MCF 10A (cell line): Measurements from ENCODE around the gene ST14. TPM values are rescaled to one million over a fixed set of nuclear protein-coding genes. Genes with fewer than 3 reads are reported as not detected.
"Not testable (repeated sequence)": the region's sequence is repeated elsewhere in the genome, so short reads cannot be mapped to it uniquely, and the experiment has no call there.

Experiments
- BruUV-seq: library from RNA; stranded (reverse); fragments of 400-500 nt; replicated peaks from 2 replicates; lab custom pipeline; 2021; lab: Mats Ljungman, UMichigan
- CTCF ChIA-PET: fragments of 300-600 bp; sonication (Branson Sonifier 250); formaldehyde crosslinking; extraction: SDS; loops from one replicate; lab custom pipeline; 2021; ENCODE audit warnings: antibody characterized with exemption, inconsistent platforms; lab: Yijun Ruan, JAX
- POLR2A ChIA-PET: fragments of 300-600, 350-650 bp; sonication (Branson Sonifier 250); formaldehyde crosslinking; extraction: SDS; loops from one replicate; lab custom pipeline; 2020; ENCODE audit warnings: antibody characterized with exemption, inconsistent platforms; lab: Yijun Ruan, JAX
- DNase-seq: peaks from one replicate; pipeline ENCODE4 v3.0.0-alpha.2; 2018; ENCODE audit not compliant: unreplicated experiment
- H3K27ac Mint-ChIP-seq: one replicate; pipeline ENCODE4 v1.8.0; 2022; ENCODE audit warnings: mild to moderate bottlenecking, low read depth, mixed read lengths; ENCODE audit not compliant: unreplicated experiment
- H3K27me3 Mint-ChIP-seq: one replicate; pipeline ENCODE4 v1.8.0; 2022; ENCODE audit warnings: mixed read lengths; ENCODE audit not compliant: insufficient read depth, unreplicated experiment
- H3K36me3 Mint-ChIP-seq: one replicate; pipeline ENCODE4 v1.8.0; 2022; ENCODE audit warnings: mild to moderate bottlenecking, moderate library complexity, mixed read lengths; ENCODE audit not compliant: insufficient read depth, unreplicated experiment
- H3K4me1 Mint-ChIP-seq: one replicate; pipeline ENCODE4 v1.8.0; 2022; ENCODE audit warnings: mixed read lengths; ENCODE audit not compliant: insufficient read depth, unreplicated experiment
- H3K4me3 Mint-ChIP-seq: one replicate; pipeline ENCODE4 v1.8.0; 2022; ENCODE audit warnings: mild to moderate bottlenecking, moderate library complexity, mixed read lengths; ENCODE audit not compliant: unreplicated experiment
- H3K9me3 Mint-ChIP-seq: one replicate; pipeline ENCODE4 v1.8.0; 2022; ENCODE audit warnings: mixed read lengths; ENCODE audit not compliant: unreplicated experiment
- intact Hi-C: fragments of 100-400 bp; cut with micrococcal nuclease; formaldehyde crosslinking; loops from 2 replicates; pipeline ENCODE4 v1.14.1; 2022
- total RNA-seq: library from RNA; stranded (reverse); gene quantifications from 2 replicates; pipeline ENCODE4 v1.2.3, GENCODE V29; 2022
- TF ChIP-seq, protein P1 (sequence below): fragments of 200-600 bp; IDR thresholded peaks from one replicate; pipeline ENCODE4 v1.8.0; 2022; ENCODE audit warnings: antibody characterized with exemption, mild to moderate bottlenecking; ENCODE audit not compliant: unreplicated experiment

The ST14 gene
- total RNA-seq, 1 experiment from 2014 or later = 27.2 TPM

DNA sequence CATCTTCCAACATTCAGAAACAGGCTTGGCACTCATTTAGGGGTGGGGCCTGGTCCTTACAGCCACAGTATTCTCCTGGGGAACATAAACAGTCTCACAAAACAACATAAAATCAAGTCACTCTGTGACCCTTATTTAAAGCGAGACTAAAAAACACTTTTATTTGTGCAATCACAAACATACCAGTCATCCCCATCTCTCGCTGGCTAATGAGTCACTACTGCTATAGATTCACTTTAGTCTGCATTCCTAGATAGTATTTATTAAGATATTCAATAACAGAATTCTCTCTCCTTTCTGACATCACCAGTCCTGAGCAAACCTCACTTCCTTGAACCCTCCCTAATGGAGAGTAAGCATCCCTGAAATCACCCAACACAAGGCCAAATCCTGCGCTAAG, 87.2 kb downstream of the ST14 start:
- intact Hi-C loops = no loop called here
- H3K27me3 Mint-ChIP-seq = no peaks in the 10 kb centered on the region
- BruUV-seq = no TSS peak
- no peak overlapping the region for H3K27ac Mint-ChIP-seq
- TF ChIP-seq, protein P1, sequence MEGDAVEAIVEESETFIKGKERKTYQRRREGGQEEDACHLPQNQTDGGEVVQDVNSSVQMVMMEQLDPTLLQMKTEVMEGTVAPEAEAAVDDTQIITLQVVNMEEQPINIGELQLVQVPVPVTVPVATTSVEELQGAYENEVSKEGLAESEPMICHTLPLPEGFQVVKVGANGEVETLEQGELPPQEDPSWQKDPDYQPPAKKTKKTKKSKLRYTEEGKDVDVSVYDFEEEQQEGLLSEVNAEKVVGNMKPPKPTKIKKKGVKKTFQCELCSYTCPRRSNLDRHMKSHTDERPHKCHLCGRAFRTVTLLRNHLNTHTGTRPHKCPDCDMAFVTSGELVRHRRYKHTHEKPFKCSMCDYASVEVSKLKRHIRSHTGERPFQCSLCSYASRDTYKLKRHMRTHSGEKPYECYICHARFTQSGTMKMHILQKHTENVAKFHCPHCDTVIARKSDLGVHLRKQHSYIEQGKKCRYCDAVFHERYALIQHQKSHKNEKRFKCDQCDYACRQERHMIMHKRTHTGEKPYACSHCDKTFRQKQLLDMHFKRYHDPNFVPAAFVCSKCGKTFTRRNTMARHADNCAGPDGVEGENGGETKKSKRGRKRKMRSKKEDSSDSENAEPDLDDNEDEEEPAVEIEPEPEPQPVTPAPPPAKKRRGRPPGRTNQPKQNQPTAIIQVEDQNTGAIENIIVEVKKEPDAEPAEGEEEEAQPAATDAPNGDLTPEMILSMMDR = no peak
- H3K4me3 Mint-ChIP-seq = no peak overlapping the region
- CTCF ChIA-PET = no interaction called here
- peaks cover 2% of the 10 kb centered on the region for H3K9me3 Mint-ChIP-seq
- peak; percentile 4 for DNase-seq
- POLR2A ChIA-PET = no interaction called here
- H3K4me1 Mint-ChIP-seq = peaks cover 6% of the 10 kb centered on the region
- peaks cover 13% of the 10 kb centered on the region for H3K36me3 Mint-ChIP-seq

- Mint-ChIP-seq H3K36me3 (peaks cover 11% of the 10 kb centered on the region), H3K4me3 (no peak overlapping the region), H3K4me1 (peaks cover 6% of the 10 kb centered on the region), H3K9me3 (peaks cover 8% of the 10 kb centered on the region), H3K27ac (no peak overlapping the region), H3K27me3 (no peaks in the 10 kb centered on the region)
- DNase-seq = no peak
- CTCF ChIA-PET = no interaction called here
- intact Hi-C loops = no loop called here
- TF ChIP-seq, protein P1 = no peak
- BruUV-seq = no TSS peak
- POLR2A ChIA-PET = no interaction called here
Observed at GRCh38 chr11:130247319-130247718, 87.7 kb downstream of the ST14 start.

GRCh38 chr11:130249371-130249770, 89.8 kb downstream of the ST14 start:
- TF ChIP-seq, protein P1 = no peak
- ChIA-PET POLR2A (interaction anchor here (0.5 kb wide), 1 partner anchor 252 kb away, joined by 3 read pairs; no protein-coding TSS in a partner anchor), CTCF (interaction anchor here (0.6 kb wide), 1 partner anchor 48 kb away, joined by 3 read pairs; no protein-coding TSS in a partner anchor)
- H3K27me3 Mint-ChIP-seq = no peaks in the 10 kb centered on the region
- H3K4me3 Mint-ChIP-seq = no peak overlapping the region
- H3K36me3 Mint-ChIP-seq = peaks cover 11% of the 10 kb centered on the region
- intact Hi-C loops = no loop called here
- no peak for DNase-seq
- H3K4me1 Mint-ChIP-seq = peaks cover 6% of the 10 kb centered on the region
- no TSS peak for BruUV-seq
- peaks cover 11% of the 10 kb centered on the region for H3K9me3 Mint-ChIP-seq
- no peak overlapping the region for H3K27ac Mint-ChIP-seq

- intact Hi-C loops, H3K27me3 Mint-ChIP-seq, BruUV-seq, H3K4me3 Mint-ChIP-seq, H3K27ac Mint-ChIP-seq, POLR2A ChIA-PET, H3K4me1 Mint-ChIP-seq, DNase-seq: not testable (repeated sequence)
- CTCF ChIA-PET = interaction anchor here (0.6 kb wide), 1 partner anchor 49 kb away, joined by 3 read pairs; no protein-coding TSS in a partner anchor
- H3K36me3 Mint-ChIP-seq = peaks cover 11% of the 10 kb centered on the region
- H3K9me3 Mint-ChIP-seq = peaks cover 11% of the 10 kb centered on the region
Observed at GRCh38 chr11:130249929-130250328, 90.3 kb downstream of the ST14 start.

- H3K4me1 Mint-ChIP-seq, DNase-seq, H3K27ac Mint-ChIP-seq, CTCF ChIA-PET, H3K27me3 Mint-ChIP-seq, intact Hi-C loops, H3K4me3 Mint-ChIP-seq, H3K36me3 Mint-ChIP-seq, POLR2A ChIA-PET, BruUV-seq: not testable (repeated sequence)
- H3K9me3 Mint-ChIP-seq = peaks cover 11% of the 10 kb centered on the region
Observed at GRCh38 chr11:130251763-130252162, 92.2 kb downstream of the ST14 start.

Other genes with a start within 250 kb of the ST14 start
- gene PRDM10, start 156.9 kb upstream of the ST14 start, total RNA-seq = 5.1 and 5.6 TPM in 2 replicates
- 317 and 368 TPM in 2 replicates for gene APLP2, start 89.9 kb upstream of the ST14 start, total RNA-seq
- gene ZBTB44, start 155.1 kb downstream of the ST14 start, total RNA-seq = 28.5 and 29.5 TPM in 2 replicates